HCT116 (cell line): ENCODE data around the gene ADARB1. TPM values are rescaled to one million over a fixed set of nuclear protein-coding genes. Genes with fewer than 3 reads are reported as not detected.

Experiments
- ATAC-seq: fragments of 200-7000 bp; cut with Tn5 transposase; 2 replicates; pipeline ENCODE4 v1.9.1; 2020; ENCODE audit warnings: mild to moderate bottlenecking, moderate library complexity
- BruUV-seq: library from RNA; stranded (reverse); fragments of 400-500 nt; replicated peaks from 2 replicates; lab custom pipeline; 2021; lab: Mats Ljungman, UMichigan
- CTCF ChIA-PET: fragments of 300-600 bp; sonication (Branson Sonifier 250); formaldehyde crosslinking; loops from one replicate; lab custom pipeline; 2021; ENCODE audit warnings: antibody characterized with exemption; lab: Charles Lee
- POLR2A ChIA-PET: fragments of 300-600, 350-600 bp; sonication (Branson Sonifier 250); formaldehyde crosslinking; loops from one replicate; lab custom pipeline; 2021; ENCODE audit warnings: antibody characterized with exemption; lab: Charles Lee
- RAD21 ChIA-PET, 2 experiments: fragments of 300-600 bp; sonication (Branson Sonifier 250); formaldehyde crosslinking; loops; one replicate each; lab custom pipeline; 2023; ENCODE audit warnings: low total read pairs in 2 of 2; ENCODE audit not compliant: uncharacterized antibody in 2 of 2, unreplicated experiment in 2 of 2, low non-redundant PET in 1 of 2; lab: Charles Lee
- DNase-seq: peaks from one replicate; pipeline ENCODE4 v3.0.0-alpha.2; 2010; ENCODE audit warnings: low read depth, low spot score
- H2AFZ ChIP-seq: fragments of 200-600 bp; shearing (Covaris generic), sonication (generic); 2 replicates; pipeline ENCODE4 v1.6.1; 2017; ENCODE audit warnings: low read depth, mixed run types, mixed read lengths, antibody characterized with exemption, low read length; ENCODE audit not compliant: poor library complexity, severe bottlenecking
- H3K27ac ChIP-seq: 2 replicates; pipeline ENCODE4 v1.5.1; 2012; ENCODE audit warnings: low read depth, low read length
- H3K27me3 ChIP-seq: fragments of 200-600 bp; sonication (generic); 2 replicates; pipeline ENCODE4 v1.6.1; 2016; ENCODE audit warnings: mixed run types, low read length, mixed read lengths; ENCODE audit not compliant: insufficient read depth
- H3K36me3 ChIP-seq, 2 experiments: fragments of 200-500 bp in 1 of 2; fragments of 200-600 bp in 1 of 2; sonication (Bioruptor generic) in 1 of 2; sonication (generic) in 1 of 2; 2 replicates each; pipeline versions ENCODE4 v1.5.1 to v1.6.1; 2014 to 2016; ENCODE audit warnings: low read length in 2 of 2, inconsistent platforms in 1 of 2, mixed read lengths in 1 of 2, mixed run types in 1 of 2; ENCODE audit not compliant: insufficient read depth in 2 of 2, control insufficient read depth in 1 of 2
- H3K4me1 ChIP-seq, 2 experiments: fragments of 200-600 bp in 1 of 2; sonication (generic) in 1 of 2; 2 replicates each; pipeline versions ENCODE4 v1.5.1 to v1.6.1; 2012 to 2017; ENCODE audit warnings: low read length in 2 of 2, inconsistent platforms in 1 of 2, mild to moderate bottlenecking in 1 of 2, mixed read lengths in 1 of 2, mixed run types in 1 of 2, moderate library complexity in 1 of 2; ENCODE audit not compliant: insufficient read depth in 2 of 2, control insufficient read depth in 1 of 2
- H3K4me2 ChIP-seq: fragments of 200-600 bp; sonication (generic); 2 replicates; pipeline ENCODE4 v1.6.1; 2017; ENCODE audit warnings: mixed run types, low read length, mixed read lengths
- H3K4me3 ChIP-seq, 2 experiments: fragments of 200-600 bp in 1 of 2; sonication (generic) in 1 of 2; replicated peaks in 1 of 2; 2 replicates each; pipeline ENCODE4 v1.5.1; 2011 to 2016; ENCODE audit warnings: low read length in 2 of 2, control low read depth in 1 of 2, low read depth in 1 of 2, mild to moderate bottlenecking in 1 of 2, mixed read lengths in 1 of 2, mixed run types in 1 of 2
- H3K79me2 ChIP-seq: fragments of 200-600 bp; sonication (generic); 2 replicates; pipeline ENCODE4 v1.6.1; 2017; ENCODE audit warnings: mild to moderate bottlenecking, mixed run types, low read length, moderate library complexity, mixed read lengths; ENCODE audit not compliant: insufficient read depth
- H3K9ac ChIP-seq: fragments of 200-600 bp; sonication (generic); 2 replicates; pipeline ENCODE4 v1.6.1; 2016; ENCODE audit warnings: low read length, mixed read lengths
- H3K9me2 ChIP-seq: fragments of 200-600 bp; sonication (generic), shearing (Covaris generic); 2 replicates; pipeline ENCODE4 v1.6.1; 2017; ENCODE audit warnings: mixed run types, mild to moderate bottlenecking, moderate library complexity; ENCODE audit not compliant: insufficient read depth
- H3K9me3 ChIP-seq, 2 experiments: fragments of 200-500 bp in 1 of 2; fragments of 200-600 bp in 1 of 2; sonication (Bioruptor generic) in 1 of 2; sonication (generic) in 1 of 2; 2 replicates each; pipeline ENCODE4 v1.6.1; 2014 to 2017; ENCODE audit warnings: low read length in 2 of 2, mixed read lengths in 2 of 2, inconsistent platforms in 1 of 2, low read depth in 1 of 2, mild to moderate bottlenecking in 1 of 2, mixed run types in 1 of 2, moderate library complexity in 1 of 2; ENCODE audit not compliant: control insufficient read depth in 1 of 2, insufficient read depth in 1 of 2
- H4K20me1 ChIP-seq: fragments of 200-600 bp; sonication (generic), shearing (Covaris generic); 2 replicates; pipeline ENCODE4 v1.6.1; 2017; ENCODE audit warnings: mixed run types, mild to moderate bottlenecking, moderate library complexity; ENCODE audit not compliant: insufficient read depth
- CBX3 ChIP-seq: IDR thresholded peaks from 2 replicates; pipeline ENCODE4 v1.6.1; 2012; ENCODE audit warnings: low read depth
- CEBPB ChIP-seq: IDR thresholded peaks from 2 replicates; pipeline ENCODE4 v1.6.1; 2012; ENCODE audit warnings: low read depth
- CTCF ChIP-seq, 3 experiments: fragments of 200-600 bp in 1 of 3; sonication (generic) in 1 of 3; IDR thresholded peaks in 2 of 3; conservative IDR thresholded peaks in 1 of 3; 2 replicates each; pipeline ENCODE4 v1.5.1; 2012 to 2017; ENCODE audit warnings: low read depth in 2 of 3, low read length in 2 of 3, antibody characterized with exemption in 1 of 3, borderline replicate concordance in 1 of 3, control low read depth in 1 of 3, mild to moderate bottlenecking in 1 of 3, mixed read lengths in 1 of 3, mixed run types in 1 of 3, moderate library complexity in 1 of 3; ENCODE audit not compliant: insufficient read depth in 1 of 3
- EGR1 ChIP-seq: IDR thresholded peaks from 2 replicates; pipeline ENCODE4 v1.6.1; 2012; ENCODE audit warnings: low read depth
- ELF1 ChIP-seq: IDR thresholded peaks from 2 replicates; pipeline ENCODE4 v1.6.1; 2012; ENCODE audit warnings: low read depth, borderline replicate concordance
- EZH2 ChIP-seq: fragments of 200-600 bp; sonication (generic); IDR thresholded peaks from 2 replicates; pipeline ENCODE4 v1.6.1; 2017; ENCODE audit warnings: antibody characterized with exemption, mixed run types
- FOSL1 ChIP-seq: IDR thresholded peaks from 2 replicates; pipeline ENCODE4 v1.6.1; 2012; ENCODE audit warnings: low read depth
- RAD21 ChIP-seq: IDR thresholded peaks from 2 replicates; pipeline ENCODE4 v1.6.1; 2012; ENCODE audit warnings: low read depth, mild to moderate bottlenecking
- SIN3A ChIP-seq: IDR thresholded peaks from 2 replicates; pipeline ENCODE4 v1.6.1; 2012; ENCODE audit warnings: low read depth
- SP1 ChIP-seq: IDR thresholded peaks from 2 replicates; pipeline ENCODE4 v1.6.1; 2012; ENCODE audit warnings: low read depth
- TCF7L2 ChIP-seq: IDR thresholded peaks from 2 replicates; pipeline ENCODE4 v1.7.0; 2011; ENCODE audit warnings: borderline replicate concordance, inconsistent platforms; ENCODE audit not compliant: insufficient read depth, insufficient read length; ENCODE audit errors: extremely low read depth
- YY1 ChIP-seq: IDR thresholded peaks from 2 replicates; pipeline ENCODE4 v1.6.1; 2011; ENCODE audit warnings: low read length, low read depth, moderate library complexity, mild to moderate bottlenecking; ENCODE audit not compliant: insufficient replicate concordance; ENCODE audit errors: extremely low read depth
- ZFX ChIP-seq: fragments of 450-650 bp; IDR thresholded peaks from 2 replicates; pipeline ENCODE4 v1.6.1; 2017
- intact Hi-C: fragments of 100-400 bp; cut with micrococcal nuclease; formaldehyde crosslinking; loops from 2 replicates; pipeline ENCODE4 v1.10.0; 2022
- total RNA-seq: library from RNA; stranded (reverse); gene quantifications from one replicate; pipeline ENCODE4 v1.2.1, GENCODE V29; 2021; ENCODE audit not compliant: unreplicated experiment
- TF ChIP-seq, protein P1 (sequence below): IDR thresholded peaks from 2 replicates; pipeline ENCODE4 v1.6.1; 2012
- TF ChIP-seq, protein P2 (sequence below): IDR thresholded peaks from 2 replicates; pipeline ENCODE4 v1.6.1; 2012; ENCODE audit warnings: low read depth

Gene ADARB1
- total RNA-seq, 1 experiment from 2014 or later, result 13.5 TPM

GRCh38 chr21:45122030-45122429 is 47.6 kb downstream of the ADARB1 start:
- CTCF ChIA-PET, result interaction anchor here (0.8 to 1.8 kb wide), 3 partner anchors 8 to 20 kb away, joined by 3 to 7 read pairs (median 3); no protein-coding TSS in a partner anchor

GRCh38 chr21:45122432-45123132 is 48.2 kb downstream of the ADARB1 start:
- CTCF ChIA-PET, result interaction anchor here (0.8 to 1.8 kb wide), 2 partner anchors 14 to 20 kb away, joined by 3 to 7 read pairs; no protein-coding TSS in a partner anchor
- no peak overlapping the region for H3K4me2 ChIP-seq
- POLR2A ChIA-PET, result no interaction called here
- H3K9me3 ChIP-seq, result no peaks in the 10 kb centered on the region
- intact Hi-C loops, result no loop called here
- RAD21 ChIA-PET, result no interaction called here
- H3K4me1 ChIP-seq, result no peaks in the 10 kb centered on the region
- BruUV-seq, result no TSS peak
- no peaks in the 10 kb centered on the region for H3K27me3 ChIP-seq
- H3K9me2 ChIP-seq, result no peaks in the 10 kb centered on the region
- ATAC-seq, result no peak
- no peak for DNase-seq
- no peak overlapping the region for H2AFZ ChIP-seq
- H3K79me2 ChIP-seq, result no peaks in the 10 kb centered on the region
- H4K20me1 ChIP-seq, result no peaks in the 10 kb centered on the region
- H3K27ac ChIP-seq, result no peak overlapping the region
- no peak overlapping the region for H3K9ac ChIP-seq
- no peak overlapping the region for H3K4me3 ChIP-seq
- H3K36me3 ChIP-seq, result no peaks in the 10 kb centered on the region
- TF ChIP-seq, protein P1, sequence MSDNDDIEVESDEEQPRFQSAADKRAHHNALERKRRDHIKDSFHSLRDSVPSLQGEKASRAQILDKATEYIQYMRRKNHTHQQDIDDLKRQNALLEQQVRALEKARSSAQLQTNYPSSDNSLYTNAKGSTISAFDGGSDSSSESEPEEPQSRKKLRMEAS, result no peak
- no peak for TF ChIP-seq FOSL1
- TF ChIP-seq CEBPB, result no peak
- no peak for TF ChIP-seq CBX3
- no peak for TF ChIP-seq ELF1
- TF ChIP-seq YY1, result no peak
- TF ChIP-seq CTCF (IDR thresholded peaks at IDR 0.05 in 2 of 3, conservative IDR thresholded peaks at IDR 0.05 in 1 of 3; ENCODE audit: borderline replicate concordance in 1 of 3, insufficient read depth in 1 of 3, low read depth in 2 of 3, low read length in 2 of 3), result no peak
- TF ChIP-seq, protein P2, sequence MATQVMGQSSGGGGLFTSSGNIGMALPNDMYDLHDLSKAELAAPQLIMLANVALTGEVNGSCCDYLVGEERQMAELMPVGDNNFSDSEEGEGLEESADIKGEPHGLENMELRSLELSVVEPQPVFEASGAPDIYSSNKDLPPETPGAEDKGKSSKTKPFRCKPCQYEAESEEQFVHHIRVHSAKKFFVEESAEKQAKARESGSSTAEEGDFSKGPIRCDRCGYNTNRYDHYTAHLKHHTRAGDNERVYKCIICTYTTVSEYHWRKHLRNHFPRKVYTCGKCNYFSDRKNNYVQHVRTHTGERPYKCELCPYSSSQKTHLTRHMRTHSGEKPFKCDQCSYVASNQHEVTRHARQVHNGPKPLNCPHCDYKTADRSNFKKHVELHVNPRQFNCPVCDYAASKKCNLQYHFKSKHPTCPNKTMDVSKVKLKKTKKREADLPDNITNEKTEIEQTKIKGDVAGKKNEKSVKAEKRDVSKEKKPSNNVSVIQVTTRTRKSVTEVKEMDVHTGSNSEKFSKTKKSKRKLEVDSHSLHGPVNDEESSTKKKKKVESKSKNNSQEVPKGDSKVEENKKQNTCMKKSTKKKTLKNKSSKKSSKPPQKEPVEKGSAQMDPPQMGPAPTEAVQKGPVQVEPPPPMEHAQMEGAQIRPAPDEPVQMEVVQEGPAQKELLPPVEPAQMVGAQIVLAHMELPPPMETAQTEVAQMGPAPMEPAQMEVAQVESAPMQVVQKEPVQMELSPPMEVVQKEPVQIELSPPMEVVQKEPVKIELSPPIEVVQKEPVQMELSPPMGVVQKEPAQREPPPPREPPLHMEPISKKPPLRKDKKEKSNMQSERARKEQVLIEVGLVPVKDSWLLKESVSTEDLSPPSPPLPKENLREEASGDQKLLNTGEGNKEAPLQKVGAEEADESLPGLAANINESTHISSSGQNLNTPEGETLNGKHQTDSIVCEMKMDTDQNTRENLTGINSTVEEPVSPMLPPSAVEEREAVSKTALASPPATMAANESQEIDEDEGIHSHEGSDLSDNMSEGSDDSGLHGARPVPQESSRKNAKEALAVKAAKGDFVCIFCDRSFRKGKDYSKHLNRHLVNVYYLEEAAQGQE, result no peak
- TF ChIP-seq SIN3A, result no peak
- TF ChIP-seq RAD21, result no peak
- no peak for TF ChIP-seq EGR1
- TF ChIP-seq EZH2, result no peak

More at GRCh38 chr21:45122030-45122429, 47.6 kb downstream of the ADARB1 start:
- TF ChIP-seq ZFX (no peak), CEBPB (no peak), CBX3 (no peak), SP1 (no peak), TCF7L2 (no peak)
- Histone ChIP-seq H2AFZ (no peak overlapping the region), H3K27me3 (no peaks in the 10 kb centered on the region), H3K9me3 (no peaks in the 10 kb centered on the region), H3K9me2 (no peaks in the 10 kb centered on the region), H3K4me1 (no peaks in the 10 kb centered on the region), H3K27ac (no peak overlapping the region), H3K36me3 (no peaks in the 10 kb centered on the region), H3K79me2 (no peaks in the 10 kb centered on the region), H4K20me1 (no peaks in the 10 kb centered on the region), H3K4me3 (no peak overlapping the region), H3K4me2 (no peak overlapping the region), H3K9ac (no peak overlapping the region)
- no peak for DNase-seq
- POLR2A ChIA-PET, result no interaction called here
- BruUV-seq, result no TSS peak
- ATAC-seq, result no peak
- intact Hi-C loops, result no loop called here
- RAD21 ChIA-PET, result no interaction called here
